HepG2 (cell line): ENCODE data around the gene SULT2B1. TPM values are rescaled to one million over a fixed set of nuclear protein-coding genes. Genes with fewer than 3 reads are reported as not detected.

ENCODE experiments used
- AGO2 ChIP-seq: fragments of 200-400 bp; formaldehyde crosslinking; optimal IDR thresholded peaks from 2 replicates; pipeline ENCODE3; 2017; ENCODE audit warnings: mild to moderate bottlenecking, low read depth, low read length, moderate library complexity
- HNRNPL ChIP-seq: fragments of 200-400 bp; formaldehyde crosslinking; IDR thresholded peaks from 2 replicates; pipeline ENCODE4 v1.6.1; 2017; ENCODE audit warnings: mild to moderate bottlenecking, low read depth, low read length
- RBFOX2 ChIP-seq: fragments of 200-400 bp; formaldehyde crosslinking; IDR thresholded peaks from 2 replicates; pipeline ENCODE4 v1.6.1; 2017; ENCODE audit warnings: low read depth, mild to moderate bottlenecking, low read length
- WIZ ChIP-seq: sonication (generic); formaldehyde crosslinking; IDR thresholded peaks from 2 replicates; pipeline ENCODE4 v1.5.1; 2020; ENCODE audit warnings: mild to moderate bottlenecking, missing genetic modification reagents
- ZMYM2 ChIP-seq: sonication (generic); formaldehyde crosslinking; IDR thresholded peaks from 2 replicates; pipeline ENCODE4 v1.8.0; 2022; ENCODE audit warnings: mild to moderate bottlenecking, missing genetic modification reagents
- polyA plus RNA-seq, 8 experiments: library from polyadenylated mRNA; depleted of rRNA in 3 of 8; stranded (reverse) in 7 of 8; unstranded in 1 of 8; fragments of >200 nt; fragmentation: Illumina TruSeq in 4 of 8; extraction: Trizol in 4 of 8; gene quantifications; 2 replicates each; pipeline versions ENCODE4 v1.2.1 to v1.2.3, GENCODE V29; 2011 to 2016; ENCODE audit warnings: low read depth in 4 of 8, missing spikeins in 1 of 8, mixed read lengths in 1 of 8; ENCODE audit not compliant: insufficient read depth in 1 of 8
- total RNA-seq, 5 experiments: library from RNA; depleted of rRNA; stranded (reverse); fragments of >200 nt; fragmentation: Illumina TruSeq; extraction: Trizol; gene quantifications; 2 replicates each; pipeline ENCODE4 v1.2.3, GENCODE V29; 2016; ENCODE audit warnings: low read depth in 1 of 5
- TF ChIP-seq, protein P1 (sequence below): sonication (generic); formaldehyde crosslinking; IDR thresholded peaks from 2 replicates; pipeline ENCODE4 v1.4.0; 2020; ENCODE audit warnings: missing genetic modification reagents, borderline replicate concordance
- TF ChIP-seq, protein P2 (sequence below): sonication (generic); formaldehyde crosslinking; IDR thresholded peaks from 2 replicates; pipeline ENCODE4 v1.8.0; 2023; ENCODE audit warnings: mild to moderate bottlenecking, missing genetic modification reagents
- TF ChIP-seq, protein P3 (sequence below): IDR thresholded peaks from 2 replicates; pipeline ENCODE4 v1.6.1; 2016; ENCODE audit warnings: mild to moderate bottlenecking

SULT2B1 gene
- total and polyA plus RNA-seq, 2 of the 13 experiments (the other 11 are each of a cell fraction or from before 2014, with no cell fraction given): 0.13 TPM; not detected in 1

DNA sequence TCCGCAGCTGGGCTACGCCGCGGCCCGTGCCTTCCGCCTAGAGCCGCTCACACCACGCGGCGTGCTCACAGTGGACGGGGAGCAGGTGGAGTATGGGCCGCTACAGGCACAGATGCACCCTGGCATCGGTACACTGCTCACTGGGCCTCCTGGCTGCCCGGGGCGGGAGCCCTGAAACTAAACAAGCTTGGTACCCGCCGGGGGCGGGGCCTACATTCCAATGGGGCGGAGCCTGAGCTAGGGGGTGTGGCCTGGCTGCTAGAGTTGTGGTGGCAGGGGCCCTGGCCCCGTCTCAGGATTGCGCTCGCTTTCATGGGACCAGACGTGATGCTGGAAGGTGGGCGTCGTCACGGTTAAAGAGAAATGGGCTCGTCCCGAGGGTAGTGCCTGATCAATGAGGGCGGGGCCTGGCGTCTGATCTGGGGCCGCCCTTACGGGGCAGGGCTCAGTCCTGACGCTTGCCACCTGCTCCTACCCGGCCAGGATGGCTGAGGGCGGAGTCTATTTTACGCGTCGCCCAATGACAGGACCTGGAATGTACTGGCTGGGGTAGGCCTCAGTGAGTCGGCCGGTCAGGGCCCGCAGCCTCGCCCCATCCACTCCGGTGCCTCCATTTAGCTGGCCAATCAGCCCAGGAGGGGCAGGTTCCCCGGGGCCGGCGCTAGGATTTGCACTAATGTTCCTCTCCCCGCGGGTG, 77.8 kb downstream of the SULT2B1 start (continued):
- TF ChIP-seq, protein P1, sequence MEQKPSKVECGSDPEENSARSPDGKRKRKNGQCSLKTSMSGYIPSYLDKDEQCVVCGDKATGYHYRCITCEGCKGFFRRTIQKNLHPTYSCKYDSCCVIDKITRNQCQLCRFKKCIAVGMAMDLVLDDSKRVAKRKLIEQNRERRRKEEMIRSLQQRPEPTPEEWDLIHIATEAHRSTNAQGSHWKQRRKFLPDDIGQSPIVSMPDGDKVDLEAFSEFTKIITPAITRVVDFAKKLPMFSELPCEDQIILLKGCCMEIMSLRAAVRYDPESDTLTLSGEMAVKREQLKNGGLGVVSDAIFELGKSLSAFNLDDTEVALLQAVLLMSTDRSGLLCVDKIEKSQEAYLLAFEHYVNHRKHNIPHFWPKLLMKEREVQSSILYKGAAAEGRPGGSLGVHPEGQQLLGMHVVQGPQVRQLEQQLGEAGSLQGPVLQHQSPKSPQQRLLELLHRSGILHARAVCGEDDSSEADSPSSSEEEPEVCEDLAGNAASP (CRISPR knock-in tag): no peak
- 0 out of 2 replicates have a peak, but pooled peaks have one; percentile 49 for TF ChIP-seq HNRNPL
- TF ChIP-seq, protein P2, sequence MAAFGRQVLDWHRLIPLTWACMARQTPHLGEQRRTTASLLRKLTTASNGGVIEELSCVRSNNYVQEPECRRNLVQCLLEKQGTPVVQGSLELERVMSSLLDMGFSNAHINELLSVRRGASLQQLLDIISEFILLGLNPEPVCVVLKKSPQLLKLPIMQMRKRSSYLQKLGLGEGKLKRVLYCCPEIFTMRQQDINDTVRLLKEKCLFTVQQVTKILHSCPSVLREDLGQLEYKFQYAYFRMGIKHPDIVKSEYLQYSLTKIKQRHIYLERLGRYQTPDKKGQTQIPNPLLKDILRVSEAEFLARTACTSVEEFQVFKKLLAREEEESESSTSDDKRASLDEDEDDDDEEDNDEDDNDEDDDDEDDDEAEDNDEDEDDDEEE (CRISPR knock-in tag): no peak
- no peak for TF ChIP-seq WIZ (CRISPR knock-in tag)
- TF ChIP-seq ZMYM2 (CRISPR knock-in tag): no peak
- peak; percentile 93 for TF ChIP-seq AGO2
- peak; percentile 72 for TF ChIP-seq RBFOX2
- TF ChIP-seq, protein P3, sequence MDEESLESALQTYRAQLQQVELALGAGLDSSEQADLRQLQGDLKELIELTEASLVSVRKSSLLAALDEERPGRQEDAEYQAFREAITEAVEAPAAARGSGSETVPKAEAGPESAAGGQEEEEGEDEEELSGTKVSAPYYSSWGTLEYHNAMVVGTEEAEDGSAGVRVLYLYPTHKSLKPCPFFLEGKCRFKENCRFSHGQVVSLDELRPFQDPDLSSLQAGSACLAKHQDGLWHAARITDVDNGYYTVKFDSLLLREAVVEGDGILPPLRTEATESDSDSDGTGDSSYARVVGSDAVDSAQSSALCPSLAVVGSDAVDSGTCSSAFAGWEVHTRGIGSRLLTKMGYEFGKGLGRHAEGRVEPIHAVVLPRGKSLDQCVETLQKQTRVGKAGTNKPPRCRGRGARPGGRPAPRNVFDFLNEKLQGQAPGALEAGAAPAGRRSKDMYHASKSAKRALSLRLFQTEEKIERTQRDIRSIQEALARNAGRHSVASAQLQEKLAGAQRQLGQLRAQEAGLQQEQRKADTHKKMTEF (CRISPR knock-in tag): no peak
